ENCODE measurements around the gene ELSPBP1. TPM values are rescaled to one million over a fixed set of nuclear protein-coding genes. Genes with fewer than 3 reads are reported as not detected.

The ELSPBP1 gene
- polyA plus RNA-seq, 1 donor (not counting 4 experiments of a cell fraction or from before 2014, with no cell fraction given) = not detected

- Histone ChIP-seq H3K27ac (ENCODE audit: control insufficient read depth, insufficient read depth, low read length) (no peak overlapping the region), H4K20me1 (ENCODE audit: control insufficient read depth, extremely low read depth, insufficient read depth, low read length) (no peaks in the 10 kb centered on the region), H3K9me3 (ENCODE audit: control insufficient read depth, low read depth, low read length) (no peaks in the 10 kb centered on the region), H3K4me1 (ENCODE audit: control insufficient read depth, extremely low read depth, insufficient read depth, low read length) (no peaks in the 10 kb centered on the region), H3K9me1 (ENCODE audit: control insufficient read depth, extremely low read depth, insufficient read depth, low read length) (no peaks in the 10 kb centered on the region), H3K79me2 (ENCODE audit: control insufficient read depth, insufficient read depth, low read length) (no peaks in the 10 kb centered on the region), H2AFZ (ENCODE audit: control insufficient read depth, low read length) (no peak overlapping the region), H3K4me3 (ENCODE audit: control insufficient read depth in 2 of 3, extremely low read depth in 1 of 3, insufficient read depth in 2 of 3, low read depth in 1 of 3, low read length in 3 of 3) (no peak overlapping the region), H3K4me2 (ENCODE audit: control insufficient read depth, extremely low read depth, insufficient read depth, low read depth, low read length) (no peak overlapping the region), H3K27me3 (ENCODE audit: control insufficient read depth, extremely low read depth, insufficient read depth, low read length) (no peaks in the 10 kb centered on the region), H3K9ac (ENCODE audit: control insufficient read depth, extremely low read depth, insufficient read depth, low read length) (no peak overlapping the region), H3K36me3 (ENCODE audit: control insufficient read depth in 2 of 2, extremely low read depth in 1 of 2, insufficient read depth in 2 of 2, low read length in 2 of 2) (no peaks in the 10 kb centered on the region)
- TF ChIP-seq EZH2 (IDR thresholded peaks at IDR 0.05; ENCODE audit: low read length) = no peak
- DNase-seq (ENCODE audit: low read depth, low spot score) (no peak), FAIRE-seq (no peak)
- dilution Hi-C loops (cut with MboI; ENCODE audit: extremely low pct_ligation_motif_present, low sequenced_read_pairs) = no loop called here
These were observed 16.7 kb downstream of the ELSPBP1 start for GRCh38 chr19:48010932-48011758.

- no peak overlapping the region for H2AFZ ChIP-seq (ENCODE audit: control insufficient read depth, low read length)
- no peak overlapping the region for H3K27ac ChIP-seq (ENCODE audit: control insufficient read depth, insufficient read depth, low read length)
- H3K9ac ChIP-seq (ENCODE audit: control insufficient read depth, extremely low read depth, insufficient read depth, low read length) = no peak overlapping the region
- no peaks in the 10 kb centered on the region for H4K20me1 ChIP-seq (ENCODE audit: control insufficient read depth, extremely low read depth, insufficient read depth, low read length)
- H3K36me3 ChIP-seq (ENCODE audit: control insufficient read depth in 2 of 2, extremely low read depth in 1 of 2, insufficient read depth in 2 of 2, low read length in 2 of 2) = no peaks in the 10 kb centered on the region
- no peak for TF ChIP-seq EZH2 (IDR thresholded peaks at IDR 0.05; ENCODE audit: low read length)
- no peak for TF ChIP-seq CTCF (optimal IDR thresholded peaks at IDR 0.05 in 1 of 3, IDR thresholded peaks at IDR 0.05 in 1 of 3, conservative IDR thresholded peaks at IDR 0.05 in 1 of 3; ENCODE audit: extremely low read depth in 1 of 3, insufficient read depth in 2 of 3, low read length in 3 of 3)
- no peaks in the 10 kb centered on the region for H3K79me2 ChIP-seq (ENCODE audit: control insufficient read depth, insufficient read depth, low read length)
- no peak overlapping the region for H3K4me3 ChIP-seq (ENCODE audit: control insufficient read depth in 2 of 3, extremely low read depth in 1 of 3, insufficient read depth in 2 of 3, low read depth in 1 of 3, low read length in 3 of 3)
- no peaks in the 10 kb centered on the region for H3K27me3 ChIP-seq (ENCODE audit: control insufficient read depth, extremely low read depth, insufficient read depth, low read length)
- no peaks in the 10 kb centered on the region for H3K9me3 ChIP-seq (ENCODE audit: control insufficient read depth, low read depth, low read length)
- H3K4me1 ChIP-seq (ENCODE audit: control insufficient read depth, extremely low read depth, insufficient read depth, low read length) = no peaks in the 10 kb centered on the region
- dilution Hi-C loops (cut with MboI; ENCODE audit: extremely low pct_ligation_motif_present, low sequenced_read_pairs) = no loop called here
- H3K9me1 ChIP-seq (ENCODE audit: control insufficient read depth, extremely low read depth, insufficient read depth, low read length) = no peaks in the 10 kb centered on the region
- no peak for FAIRE-seq
- DNase-seq (ENCODE audit: low read depth, low spot score) = no peak
- H3K4me2 ChIP-seq (ENCODE audit: control insufficient read depth, extremely low read depth, insufficient read depth, low read depth, low read length) = no peak overlapping the region
These were observed 26.3 kb downstream of the ELSPBP1 start for GRCh38 chr19:48020686-48021085.

All from keratinocyte (primary cell).